K562 (cell line): ENCODE measurements around the gene CALD1. TPM values are rescaled to one million over a fixed set of nuclear protein-coding genes. Genes with fewer than 3 reads are reported as not detected.

ENCODE experiments used
- ATAC-seq: fragments of 200-7000 bp; cut with Tn5 transposase; 3 replicates; pipeline ENCODE4 v1.9.1; 2020; ENCODE audit warnings: moderate library complexity
- BruUV-seq: library from RNA; stranded (reverse); fragments of 400-500 nt; replicated peaks from 2 replicates; lab custom pipeline; 2021; lab: Mats Ljungman, UMichigan
- CTCF ChIA-PET: fragments of 300-600 bp; formaldehyde crosslinking; extraction: SDS; loops from one replicate; lab custom pipeline; 2021; ENCODE audit warnings: low intra/inter-chr PET ratio; lab: Yijun Ruan, JAX
- POLR2A ChIA-PET: fragments of 300-600, 350-650 bp; sonication (Branson Sonifier 250); formaldehyde crosslinking; extraction: SDS; loops from one replicate; lab custom pipeline; 2021; ENCODE audit warnings: antibody characterized with exemption, inconsistent platforms; lab: Yijun Ruan, JAX
- DNase-seq, 4 experiments: peaks; one replicate each; pipeline versions ENCODE4 v3.0.0 to v3.0.0-alpha.2; 2011 to 2018; ENCODE audit warnings: low spot score in 3 of 4, mixed read lengths in 3 of 4; ENCODE audit errors: extremely low read depth in 1 of 4
- FAIRE-seq: peaks from 2 replicates; lab custom pipeline; 2011; peaks lifted over from hg19 to GRCh38; lab: Jason Lieb, UNC
- H2AFZ ChIP-seq: 2 replicates; pipeline ENCODE4 v1.6.0; 2011; ENCODE audit warnings: low read depth, low read length, control low read depth, inconsistent platforms
- H3K27ac ChIP-seq: fragments of 200-600 bp; 3 replicates; pipeline ENCODE4 v1.8.0; 2011; ENCODE audit warnings: low read depth, mild to moderate bottlenecking, control low read depth, inconsistent platforms, low read length, moderate library complexity, mixed read lengths; ENCODE audit errors: extremely low read depth
- H3K27me3 ChIP-seq, 2 experiments: fragments of 300-600 bp in 1 of 2; 2 replicates in 1 of 2; 3 replicates in 1 of 2; pipeline versions ENCODE4 v1.6.0 to v1.8.0; 2011; ENCODE audit warnings: inconsistent platforms in 2 of 2, low read length in 2 of 2, mild to moderate bottlenecking in 1 of 2, mixed read lengths in 1 of 2, moderate library complexity in 1 of 2; ENCODE audit not compliant: control insufficient read depth in 2 of 2, insufficient read depth in 2 of 2
- H3K36me3 ChIP-seq: fragments of 300-600 bp; 3 replicates; pipeline ENCODE4 v1.8.0; 2011; ENCODE audit warnings: mild to moderate bottlenecking, low read length, inconsistent platforms; ENCODE audit not compliant: control insufficient read depth, insufficient read depth
- H3K4me1 ChIP-seq, 2 experiments: fragments of 200-600 bp in 1 of 2; replicated peaks in 1 of 2; 2 replicates in 1 of 2; 3 replicates in 1 of 2; pipeline versions ENCODE4 v1.5.1 to v1.8.0; 2011; ENCODE audit warnings: inconsistent platforms in 2 of 2, low read length in 2 of 2, mild to moderate bottlenecking in 1 of 2, mixed read lengths in 1 of 2, moderate library complexity in 1 of 2; ENCODE audit not compliant: control insufficient read depth in 2 of 2, insufficient read depth in 2 of 2
- H3K4me2 ChIP-seq: 2 replicates; pipeline ENCODE4 v1.6.1; 2011; ENCODE audit warnings: low read length, control low read depth, inconsistent platforms, mixed read lengths; ENCODE audit not compliant: insufficient read depth
- H3K4me3 ChIP-seq: fragments of 200-600 bp; sonication (generic), shearing (Covaris generic); 2 replicates; pipeline ENCODE4 v1.5.1; 2016; ENCODE audit warnings: control low read depth, inconsistent platforms
- H3K79me2 ChIP-seq: fragments of 200-600 bp; 3 replicates; pipeline ENCODE4 v1.8.0; 2011; ENCODE audit warnings: low read length, inconsistent platforms; ENCODE audit not compliant: control insufficient read depth, insufficient read depth
- H3K9ac ChIP-seq, 2 experiments: 2 replicates each; pipeline versions ENCODE4 v1.6.0 to v1.6.1; 2011; ENCODE audit warnings: low read depth in 2 of 2, low read length in 2 of 2, control low read depth in 1 of 2, inconsistent platforms in 1 of 2, mild to moderate bottlenecking in 1 of 2, mixed read lengths in 1 of 2; ENCODE audit not compliant: insufficient read depth in 1 of 2
- H3K9me1 ChIP-seq: one replicate; pipeline ENCODE4 v1.6.0; 2011; ENCODE audit warnings: inconsistent platforms, mild to moderate bottlenecking, low read length, moderate library complexity; ENCODE audit not compliant: control insufficient read depth, insufficient read depth
- H3K9me3 ChIP-seq: replicated peaks from 2 replicates; pipeline ENCODE4 v1.5.1; 2011; ENCODE audit warnings: low read depth, low read length, inconsistent platforms; ENCODE audit not compliant: control insufficient read depth, insufficient read depth
- H4K20me1 ChIP-seq: replicated peaks from 2 replicates; pipeline ENCODE4 v1.6.1; 2011; ENCODE audit warnings: low read length, inconsistent platforms, mixed read lengths; ENCODE audit not compliant: control insufficient read depth, insufficient read depth
- ARNT ChIP-seq, 2 experiments: fragments of 450-650 bp; IDR thresholded peaks; 2 replicates each; pipeline ENCODE4 v1.6.1; 2016; ENCODE audit warnings: mild to moderate bottlenecking in 1 of 2
- CCNT2 ChIP-seq: IDR thresholded peaks from 2 replicates; pipeline ENCODE4 v1.6.1; 2011; ENCODE audit warnings: borderline replicate concordance, low read depth, mild to moderate bottlenecking, moderate library complexity, mixed read lengths, low read length; ENCODE audit not compliant: insufficient read length; ENCODE audit errors: extremely low read depth
- ETV1 ChIP-seq: fragments of 450-650 bp; conservative IDR thresholded peaks from 2 replicates; pipeline ENCODE4 v1.6.1; 2016; ENCODE audit warnings: missing genetic modification characterization, control low read depth, low read depth, missing compliant biosample characterization
- FOXA3 ChIP-seq, 2 experiments: fragments of 450-650 bp in 1 of 2; sonication (generic) in 1 of 2; formaldehyde crosslinking; IDR thresholded peaks in 1 of 2; conservative IDR thresholded peaks in 1 of 2; 2 replicates each; pipeline versions ENCODE4 v1.4.0 to v1.8.0; 2020 to 2022; ENCODE audit warnings: mild to moderate bottlenecking in 2 of 2, missing genetic modification reagents in 1 of 2
- MEIS2 ChIP-seq: fragments of 450-650 bp; IDR thresholded peaks from 2 replicates; pipeline ENCODE4 v1.6.1; 2014; ENCODE audit warnings: mild to moderate bottlenecking; ENCODE audit not compliant: partially characterized antibody
- TEAD1 ChIP-seq, 2 experiments: fragments of 450-650 bp in 1 of 2; sonication (generic) in 1 of 2; formaldehyde crosslinking; IDR thresholded peaks; 2 replicates each; pipeline versions ENCODE4 v1.4.0 to v1.8.0; 2020 to 2022; ENCODE audit warnings: mild to moderate bottlenecking in 2 of 2, missing genetic modification reagents in 1 of 2
- ZNF668 ChIP-seq: fragments of 250-450 bp; sonication (Bioruptor Pico); IDR thresholded peaks from 2 replicates; pipeline ENCODE4 v1.8.0; 2022; ENCODE audit warnings: mild to moderate bottlenecking, inconsistent platforms
- WGBS: fragments of 100-300 bp; shearing (Covaris generic); methylation state at CpG from one replicate; pipeline ENCODE4 v1.1.6; 2016; ENCODE audit warnings: low coverage, mixed read lengths; ENCODE audit not compliant: insufficient coverage; ENCODE audit errors: missing lambda C conversion rate; 5-methylcytosine and 5-hydroxymethylcytosine counted together
- in situ Hi-C: fragments of 300-500 bp; cut with MboI; formaldehyde crosslinking; loops from 4 replicates; pipeline ENCODE4 v1.15.0; 2018; ENCODE audit warnings: inconsistent platforms, mixed read lengths
- intact Hi-C: fragments of 100-400 bp; cut with micrococcal nuclease; formaldehyde crosslinking; loops from 2 replicates; pipeline ENCODE4 v1.14.2; 2022
- polyA plus RNA-seq, 8 experiments: library from polyadenylated mRNA; depleted of rRNA in 4 of 8; stranded (reverse) in 5 of 8; unstranded in 3 of 8; fragments of >200 nt; fragmentation: Nextera tagmentation in 2 of 8; fragmentation: Illumina TruSeq in 1 of 8; extraction: Ambion mirVana in 2 of 8; extraction: Trizol in 1 of 8; gene quantifications; 2 replicates each; pipeline versions ENCODE4 v1.2.1 to v1.2.3, GENCODE V29; 2011 to 2014; ENCODE audit warnings: inconsistent platforms in 1 of 8, missing spikeins in 1 of 8
- total RNA-seq, 7 experiments: library from RNA; depleted of rRNA in 6 of 7; stranded (reverse); fragments of >200 nt in 6 of 7; fragmentation: Illumina TruSeq in 2 of 7; extraction: Trizol in 2 of 7; gene quantifications; 2 replicates each; pipeline versions ENCODE4 v1.2.1 to v1.2.3, GENCODE V29; 2011 to 2021; ENCODE audit warnings: low replicate concordance in 1 of 7
- TF ChIP-seq, protein P1 (sequence below), 2 experiments: IDR thresholded peaks in 1 of 2; conservative IDR thresholded peaks in 1 of 2; 2 replicates each; pipeline ENCODE4 v1.6.1; 2016; ENCODE audit warnings: low read depth in 2 of 2, mild to moderate bottlenecking in 1 of 2, missing compliant biosample characterization in 1 of 2, missing genetic modification characterization in 1 of 2, moderate library complexity in 1 of 2
- TF ChIP-seq, protein P2 (sequence below): fragments of 200-800 bp; sonication (Bioruptor generic); IDR thresholded peaks from 2 replicates; pipeline ENCODE4 v1.6.1; 2017; ENCODE audit warnings: missing genetic modification characterization, missing compliant biosample characterization
- TF ChIP-seq, protein P3 (sequence below): fragments of 250-450 bp; sonication (Bioruptor Pico); IDR thresholded peaks from 2 replicates; pipeline ENCODE4 v1.4.0; 2020
- TF ChIP-seq, protein P4 (sequence below): fragments of 450-650 bp; IDR thresholded peaks from 2 replicates; pipeline ENCODE4 v1.6.1; 2016
- TF ChIP-seq, protein P5 (sequence below): fragments of 250-450 bp; sonication (Bioruptor Pico); IDR thresholded peaks from 2 replicates; pipeline ENCODE4 v1.6.1; 2021; ENCODE audit warnings: mild to moderate bottlenecking

The CALD1 gene
- total and polyA plus RNA-seq, 9 of the 15 experiments (the other 6 are each of a cell fraction or from before 2014, with no cell fraction given): 0.40 TPM; not detected in 8

DNA sequence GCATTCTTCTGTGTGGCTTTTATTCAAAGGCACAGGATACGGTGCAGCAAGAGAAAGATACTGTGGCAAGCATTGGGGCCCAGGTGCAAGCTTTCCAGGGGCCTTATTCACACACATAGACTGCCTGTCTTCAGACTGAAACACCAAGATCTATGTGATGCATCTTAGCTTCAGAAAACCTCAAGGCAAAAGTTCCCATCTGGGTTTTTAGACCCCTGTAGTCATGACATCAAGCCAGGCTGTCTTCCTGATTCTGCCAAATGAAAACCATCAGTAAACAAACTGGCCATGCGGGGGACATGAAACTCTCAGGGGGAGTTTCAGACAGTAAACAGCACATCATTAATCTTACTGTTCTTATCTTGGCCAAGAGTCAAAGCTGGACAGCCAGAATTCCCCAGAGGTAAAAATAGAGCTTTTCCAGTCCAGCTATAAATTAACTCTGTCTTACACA lies 216.7 kb downstream of the CALD1 start:
- no TSS peak for BruUV-seq
- Histone ChIP-seq H3K4me3 (no peak overlapping the region), H4K20me1 (no peaks in the 10 kb centered on the region), H3K36me3 (peaks cover 5% of the 10 kb centered on the region; the same call in 2 of the 3 replicates), H3K9me3 (no peaks in the 10 kb centered on the region), H3K4me1 (peaks cover 0 to 12% of the 10 kb centered on the region in 2 experiments; a peak in 2 of 5 replicates), H3K27me3 (no peaks in the 10 kb centered on the region; a peak in 1 of 5 replicates), H3K9me1 (no peaks in the 10 kb centered on the region), H3K9ac (no peak overlapping the region), H2AFZ (no peak overlapping the region), H3K79me2 (no peaks in the 10 kb centered on the region), H3K4me2 (no peak overlapping the region), H3K27ac (no peak overlapping the region)
- no peak for ATAC-seq
- TF ChIP-seq FOXA3 (CRISPR knock-in tag; conservative IDR thresholded peaks at IDR 0.05 in 1 of 2, IDR thresholded peaks at IDR 0.05 in 1 of 2): 0 out of 4 replicates have a peak, but pooled peaks of 1 of the 2 experiments have one; percentile 40
- peak; percentile 85 for TF ChIP-seq MEIS2
- TF ChIP-seq, protein P1, sequence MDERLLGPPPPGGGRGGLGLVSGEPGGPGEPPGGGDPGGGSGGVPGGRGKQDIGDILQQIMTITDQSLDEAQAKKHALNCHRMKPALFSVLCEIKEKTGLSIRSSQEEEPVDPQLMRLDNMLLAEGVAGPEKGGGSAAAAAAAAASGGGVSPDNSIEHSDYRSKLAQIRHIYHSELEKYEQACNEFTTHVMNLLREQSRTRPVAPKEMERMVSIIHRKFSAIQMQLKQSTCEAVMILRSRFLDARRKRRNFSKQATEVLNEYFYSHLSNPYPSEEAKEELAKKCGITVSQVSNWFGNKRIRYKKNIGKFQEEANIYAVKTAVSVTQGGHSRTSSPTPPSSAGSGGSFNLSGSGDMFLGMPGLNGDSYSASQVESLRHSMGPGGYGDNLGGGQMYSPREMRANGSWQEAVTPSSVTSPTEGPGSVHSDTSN (CRISPR knock-in tag; IDR thresholded peaks at IDR 0.05; ENCODE audit: low read depth): no peak
- TF ChIP-seq, protein P1 (tag; conservative IDR thresholded peaks at IDR 0.05; ENCODE audit: low read depth): peak; percentile 92
- TF ChIP-seq, protein P2, sequence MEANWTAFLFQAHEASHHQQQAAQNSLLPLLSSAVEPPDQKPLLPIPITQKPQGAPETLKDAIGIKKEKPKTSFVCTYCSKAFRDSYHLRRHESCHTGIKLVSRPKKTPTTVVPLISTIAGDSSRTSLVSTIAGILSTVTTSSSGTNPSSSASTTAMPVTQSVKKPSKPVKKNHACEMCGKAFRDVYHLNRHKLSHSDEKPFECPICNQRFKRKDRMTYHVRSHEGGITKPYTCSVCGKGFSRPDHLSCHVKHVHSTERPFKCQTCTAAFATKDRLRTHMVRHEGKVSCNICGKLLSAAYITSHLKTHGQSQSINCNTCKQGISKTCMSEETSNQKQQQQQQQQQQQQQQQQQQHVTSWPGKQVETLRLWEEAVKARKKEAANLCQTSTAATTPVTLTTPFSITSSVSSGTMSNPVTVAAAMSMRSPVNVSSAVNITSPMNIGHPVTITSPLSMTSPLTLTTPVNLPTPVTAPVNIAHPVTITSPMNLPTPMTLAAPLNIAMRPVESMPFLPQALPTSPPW (CRISPR knock-in tag): peak; percentile 33; the same call in 1 of the 2 replicates
- no peak for TF ChIP-seq ZNF668 (CRISPR knock-in tag)
- TF ChIP-seq ETV1 (tag): no peak
- no peak for TF ChIP-seq CCNT2
- no peak for TF ChIP-seq TEAD1 (CRISPR knock-in tag; IDR thresholded peaks at IDR 0.05)
- TF ChIP-seq, protein P3, sequence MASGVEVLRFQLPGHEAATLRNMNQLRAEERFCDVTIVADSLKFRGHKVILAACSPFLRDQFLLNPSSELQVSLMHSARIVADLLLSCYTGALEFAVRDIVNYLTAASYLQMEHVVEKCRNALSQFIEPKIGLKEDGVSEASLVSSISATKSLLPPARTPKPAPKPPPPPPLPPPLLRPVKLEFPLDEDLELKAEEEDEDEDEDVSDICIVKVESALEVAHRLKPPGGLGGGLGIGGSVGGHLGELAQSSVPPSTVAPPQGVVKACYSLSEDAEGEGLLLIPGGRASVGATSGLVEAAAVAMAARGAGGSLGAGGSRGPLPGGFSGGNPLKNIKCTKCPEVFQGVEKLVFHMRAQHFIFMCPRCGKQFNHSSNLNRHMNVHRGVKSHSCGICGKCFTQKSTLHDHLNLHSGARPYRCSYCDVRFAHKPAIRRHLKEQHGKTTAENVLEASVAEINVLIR: no peak
- TF ChIP-seq, protein P4, sequence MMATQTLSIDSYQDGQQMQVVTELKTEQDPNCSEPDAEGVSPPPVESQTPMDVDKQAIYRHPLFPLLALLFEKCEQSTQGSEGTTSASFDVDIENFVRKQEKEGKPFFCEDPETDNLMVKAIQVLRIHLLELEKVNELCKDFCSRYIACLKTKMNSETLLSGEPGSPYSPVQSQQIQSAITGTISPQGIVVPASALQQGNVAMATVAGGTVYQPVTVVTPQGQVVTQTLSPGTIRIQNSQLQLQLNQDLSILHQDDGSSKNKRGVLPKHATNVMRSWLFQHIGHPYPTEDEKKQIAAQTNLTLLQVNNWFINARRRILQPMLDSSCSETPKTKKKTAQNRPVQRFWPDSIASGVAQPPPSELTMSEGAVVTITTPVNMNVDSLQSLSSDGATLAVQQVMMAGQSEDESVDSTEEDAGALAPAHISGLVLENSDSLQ: peak; percentile 29; the same call in 1 of the 2 replicates
- TF ChIP-seq, protein P5, sequence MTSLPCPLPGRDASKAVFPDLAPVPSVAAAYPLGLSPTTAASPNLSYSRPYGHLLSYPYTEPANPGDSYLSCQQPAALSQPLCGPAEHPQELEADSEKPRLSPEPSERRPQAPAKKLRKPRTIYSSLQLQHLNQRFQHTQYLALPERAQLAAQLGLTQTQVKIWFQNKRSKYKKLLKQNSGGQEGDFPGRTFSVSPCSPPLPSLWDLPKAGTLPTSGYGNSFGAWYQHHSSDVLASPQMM (CRISPR knock-in tag): no peak
- no peak for TF ChIP-seq ARNT (IDR thresholded peaks at IDR 0.05)
- intact Hi-C loops: no loop called here
- FAIRE-seq: no peak
- DNase-seq: no peak
- CTCF ChIA-PET: no interaction called here
- 27% methylated on average over 2 of the region's 2 CpGs for WGBS
- in situ Hi-C loops: no loop called here
- POLR2A ChIA-PET: interaction anchor here (1.2 kb wide), 1 partner anchor 8 kb away, joined by 4 read pairs; no protein-coding TSS in a partner anchor
